Lower leg skin (tissue), 3 donors: ENCODE results near the gene MYH9.

Source experiments
- POLR2A ChIP-seq, 2 donors: fragments of 450-650 bp; IDR thresholded peaks; one replicate each; pipeline ENCODE4 v1.6.1; 2016 to 2017; ENCODE audit warnings: antibody characterized with exemption in 2 of 2, mild to moderate bottlenecking in 1 of 2, moderate library complexity in 1 of 2
- TF ChIP-seq, protein P1 (sequence below), 3 donors: fragments of 450-650 bp; IDR thresholded peaks; one replicate each; pipeline ENCODE4 v1.5.1; 2016; ENCODE audit warnings: antibody characterized with exemption in 3 of 3, mild to moderate bottlenecking in 3 of 3, moderate library complexity in 2 of 3

- TF ChIP-seq, protein P1, sequence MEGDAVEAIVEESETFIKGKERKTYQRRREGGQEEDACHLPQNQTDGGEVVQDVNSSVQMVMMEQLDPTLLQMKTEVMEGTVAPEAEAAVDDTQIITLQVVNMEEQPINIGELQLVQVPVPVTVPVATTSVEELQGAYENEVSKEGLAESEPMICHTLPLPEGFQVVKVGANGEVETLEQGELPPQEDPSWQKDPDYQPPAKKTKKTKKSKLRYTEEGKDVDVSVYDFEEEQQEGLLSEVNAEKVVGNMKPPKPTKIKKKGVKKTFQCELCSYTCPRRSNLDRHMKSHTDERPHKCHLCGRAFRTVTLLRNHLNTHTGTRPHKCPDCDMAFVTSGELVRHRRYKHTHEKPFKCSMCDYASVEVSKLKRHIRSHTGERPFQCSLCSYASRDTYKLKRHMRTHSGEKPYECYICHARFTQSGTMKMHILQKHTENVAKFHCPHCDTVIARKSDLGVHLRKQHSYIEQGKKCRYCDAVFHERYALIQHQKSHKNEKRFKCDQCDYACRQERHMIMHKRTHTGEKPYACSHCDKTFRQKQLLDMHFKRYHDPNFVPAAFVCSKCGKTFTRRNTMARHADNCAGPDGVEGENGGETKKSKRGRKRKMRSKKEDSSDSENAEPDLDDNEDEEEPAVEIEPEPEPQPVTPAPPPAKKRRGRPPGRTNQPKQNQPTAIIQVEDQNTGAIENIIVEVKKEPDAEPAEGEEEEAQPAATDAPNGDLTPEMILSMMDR (IDR thresholded peaks at IDR 0.05) = no peak
- no peak for TF ChIP-seq POLR2A (IDR thresholded peaks at IDR 0.05)
These were observed 102.2 kb downstream of the MYH9 start for GRCh38 chr22:36285545-36285944.
